Upper lobe of left lung (tissue), 4 donors: ENCODE measurements around the gene GP5.

Source experiments
- CTCF ChIP-seq, 6 experiments: fragments of 450-650 bp in 4 of 6; fragments of 200-600 bp in 2 of 6; sonication (generic) in 2 of 6; IDR thresholded peaks; one replicate each; pipeline ENCODE4 v1.5.1; 2016 to 2019; ENCODE audit warnings: antibody characterized with exemption in 6 of 6
- EP300 ChIP-seq, 4 donors: sonication (generic); formaldehyde crosslinking; IDR thresholded peaks; one replicate each; pipeline ENCODE4 v1.5.1; 2017; ENCODE audit warnings: antibody characterized with exemption in 4 of 4, control low read depth in 2 of 4
- POLR2A ChIP-seq, 4 donors: fragments of 450-650 bp; IDR thresholded peaks; one replicate each; pipeline ENCODE4 v1.5.1; 2016 to 2017; ENCODE audit warnings: antibody characterized with exemption in 4 of 4, mild to moderate bottlenecking in 2 of 4
- POLR2AphosphoS5 ChIP-seq, 2 donors: sonication (generic); formaldehyde crosslinking; IDR thresholded peaks; one replicate each; pipeline ENCODE4 v1.5.1; 2017; ENCODE audit warnings: antibody characterized with exemption in 2 of 2

DNA sequence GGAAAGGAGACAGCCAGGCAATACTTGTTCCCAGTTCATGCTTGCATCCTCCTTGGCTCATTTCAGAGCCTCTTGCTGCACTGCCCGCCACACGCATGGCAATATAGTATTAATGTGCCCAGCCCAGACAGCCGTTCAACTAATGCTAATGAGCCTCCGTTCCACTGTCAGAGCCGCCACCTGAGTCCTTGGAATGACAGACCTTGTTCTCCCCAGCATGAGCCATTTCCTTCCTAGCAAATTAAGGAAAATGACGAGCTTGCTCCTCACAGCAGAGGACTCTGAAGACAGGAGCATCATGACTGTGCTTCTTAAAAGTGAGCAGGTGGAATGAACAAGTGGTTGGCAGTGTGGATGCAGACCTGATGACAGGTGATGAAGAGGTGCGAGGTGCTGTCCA is 18.7 kb downstream of the GP5 start:
- TF ChIP-seq EP300 (IDR thresholded peaks at IDR 0.05) (no peak), POLR2AphosphoS5 (IDR thresholded peaks at IDR 0.05) (no peak), CTCF (IDR thresholded peaks at IDR 0.05) (no peak), POLR2A (IDR thresholded peaks at IDR 0.05) (no peak)
